HG03060 (cell line): ENCODE results near the gene CRYBA4.

Experiments used
- ATAC-seq: cut with Tn5 transposase; IDR thresholded peaks from one replicate; pipeline ENCODE4 v1.9.1; 2021; ENCODE audit warnings: low read depth, moderate number of reproducible peaks; ENCODE audit not compliant: unreplicated experiment

The CRYBA4 gene

GRCh38 chr22:26658161-26658560, 36.4 kb downstream of the CRYBA4 start:
- ATAC-seq = no peak

DNA sequence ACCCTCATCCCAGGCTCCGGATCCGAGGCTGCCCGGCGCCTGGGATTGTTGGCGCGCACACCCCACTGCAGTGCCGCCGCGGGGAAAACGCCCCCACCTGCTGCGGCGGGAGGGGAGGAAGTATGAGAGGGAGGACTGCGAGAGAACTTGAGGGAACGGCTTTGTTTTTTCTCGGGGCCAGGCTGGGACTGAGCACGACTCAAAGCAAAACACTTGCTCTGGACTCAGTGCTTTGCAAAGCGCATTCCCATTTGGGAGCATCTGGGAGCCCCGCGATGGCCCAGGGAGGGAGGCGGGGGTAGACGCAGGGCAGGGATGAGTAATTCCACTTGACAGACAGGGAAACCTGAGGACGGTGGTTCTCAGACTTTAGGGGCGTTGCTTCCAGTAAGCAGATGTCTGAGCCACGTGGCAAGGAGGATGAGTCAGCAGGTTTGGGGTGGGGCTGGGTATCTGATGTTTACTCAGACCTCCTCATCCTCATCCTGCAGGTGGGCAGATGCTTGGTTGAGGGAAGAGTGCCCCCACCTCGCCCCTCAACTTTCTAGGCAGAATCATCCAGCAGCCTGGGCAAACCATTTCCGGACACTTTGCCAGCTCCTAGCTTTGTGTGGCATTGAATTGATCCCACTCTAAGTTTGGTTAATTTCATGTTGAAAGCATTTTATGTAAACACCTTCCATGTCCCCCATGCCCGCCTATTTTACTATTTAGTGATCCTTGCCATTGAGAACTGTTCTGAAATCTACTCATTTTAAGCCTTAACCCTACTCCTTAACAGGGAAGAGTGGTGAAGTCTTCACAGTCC, 37.1 kb downstream of the CRYBA4 start:
- ATAC-seq = no peak

DNA sequence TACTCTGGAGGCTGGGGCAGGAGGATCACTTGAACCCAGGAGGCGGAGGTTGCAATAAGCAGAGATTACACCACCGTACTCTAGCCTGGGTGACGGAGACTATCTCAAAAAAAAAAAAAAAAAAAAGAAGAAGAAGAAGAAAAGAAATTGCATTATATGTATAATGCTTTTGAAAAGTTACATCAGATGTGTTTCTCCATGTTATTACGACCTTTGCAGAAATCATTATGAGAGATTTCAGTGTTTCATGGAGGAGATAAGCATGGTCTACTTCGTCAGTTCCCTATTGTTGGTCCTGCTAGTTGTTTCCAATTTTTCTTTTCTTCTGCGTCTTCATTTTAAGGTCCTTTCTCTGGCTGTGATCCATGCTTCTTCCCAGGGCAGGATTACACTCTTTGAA, 38.6 kb downstream of the CRYBA4 start:
- ATAC-seq = no peak

- no peak for ATAC-seq
Measured at GRCh38 chr22:26660961-26661578, 39.3 kb downstream of the CRYBA4 start.

DNA sequence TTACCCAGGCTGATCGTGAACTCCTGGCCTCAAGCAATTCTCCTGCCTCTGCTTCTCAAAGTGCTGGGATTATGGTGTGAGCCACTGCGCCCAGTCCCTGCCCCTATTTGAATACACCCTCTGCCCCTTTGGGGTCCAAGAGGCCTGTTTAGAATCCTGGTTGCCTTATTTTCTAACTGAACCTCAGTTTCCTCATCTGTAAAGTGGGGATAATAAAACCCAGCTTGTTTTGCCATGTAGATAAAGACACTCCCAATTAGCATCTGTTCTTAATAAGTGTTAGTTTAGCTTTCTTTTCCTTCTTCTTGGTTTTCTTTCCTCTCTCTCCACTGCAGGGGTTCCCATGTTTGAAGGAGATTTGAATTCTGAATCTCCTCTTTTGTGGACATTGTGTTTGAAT, 40.4 kb downstream of the CRYBA4 start:
- no peak for ATAC-seq

- ATAC-seq = no peak
Measured at GRCh38 chr22:26663374-26663923, 41.7 kb downstream of the CRYBA4 start.

DNA sequence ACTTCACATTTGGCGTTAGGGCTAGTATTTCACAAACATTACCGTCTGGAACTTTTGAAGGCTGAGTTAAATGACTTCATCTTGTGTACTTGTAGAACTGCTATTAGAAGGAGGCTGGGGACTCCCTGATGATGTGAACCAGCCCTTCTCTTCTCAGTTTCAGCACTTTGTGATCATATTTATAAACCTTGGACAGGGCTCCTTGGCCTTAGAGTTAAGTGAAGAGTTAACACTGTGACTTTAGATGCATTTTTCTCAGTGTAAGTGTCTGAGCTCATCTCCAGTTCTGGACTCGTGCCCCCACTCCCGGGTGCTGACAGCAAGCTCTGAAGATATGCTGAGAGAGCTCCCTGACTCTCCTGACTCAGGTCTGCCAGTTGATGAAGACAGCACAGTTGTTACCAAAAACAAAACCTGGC, 44.1 kb downstream of the CRYBA4 start:
- no peak for ATAC-seq

- ATAC-seq = no peak
Measured at GRCh38 chr22:26667140-26667539, 45.4 kb downstream of the CRYBA4 start.

DNA sequence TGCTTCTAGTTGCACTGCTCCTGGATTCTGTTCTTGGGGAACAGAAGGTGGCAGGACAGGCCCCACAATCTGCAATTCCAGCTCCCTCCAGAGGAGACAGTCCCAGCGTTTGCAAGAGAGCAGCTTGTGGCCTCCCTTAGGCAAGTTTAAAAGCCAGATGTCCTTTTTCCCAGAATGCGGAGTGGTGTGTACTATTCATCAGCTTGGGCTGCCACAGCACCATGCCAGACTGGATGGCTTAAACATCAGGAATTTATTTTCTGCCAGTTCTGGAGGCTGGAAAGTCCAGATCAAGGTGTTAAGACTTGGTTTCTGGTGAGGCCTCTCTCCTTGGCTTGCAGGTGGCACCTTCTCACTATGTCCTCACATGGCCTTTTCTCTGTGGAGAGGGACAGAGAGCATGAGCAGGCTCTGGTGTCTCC, 47.3 kb downstream of the CRYBA4 start:
- no peak for ATAC-seq

DNA sequence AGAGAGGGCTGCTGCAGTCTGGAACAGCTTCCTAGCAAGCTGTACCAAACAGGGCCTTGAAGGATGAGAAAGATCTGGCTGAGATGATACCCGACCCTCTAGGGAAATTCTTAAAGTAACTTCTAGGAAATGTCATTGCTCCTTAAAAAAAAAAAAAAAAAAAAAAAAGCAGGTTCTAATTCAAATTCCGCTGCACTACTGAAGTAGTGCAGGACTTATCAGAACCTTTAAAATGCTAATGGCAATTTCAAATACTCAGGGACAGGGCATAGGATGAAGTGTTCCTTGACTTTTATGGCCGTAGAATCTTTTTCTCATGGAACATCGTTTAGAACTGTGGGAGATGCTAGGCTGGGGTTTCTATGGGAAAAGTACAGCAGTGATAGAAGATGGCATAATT, 48.7 kb downstream of the CRYBA4 start:
- ATAC-seq = no peak

DNA sequence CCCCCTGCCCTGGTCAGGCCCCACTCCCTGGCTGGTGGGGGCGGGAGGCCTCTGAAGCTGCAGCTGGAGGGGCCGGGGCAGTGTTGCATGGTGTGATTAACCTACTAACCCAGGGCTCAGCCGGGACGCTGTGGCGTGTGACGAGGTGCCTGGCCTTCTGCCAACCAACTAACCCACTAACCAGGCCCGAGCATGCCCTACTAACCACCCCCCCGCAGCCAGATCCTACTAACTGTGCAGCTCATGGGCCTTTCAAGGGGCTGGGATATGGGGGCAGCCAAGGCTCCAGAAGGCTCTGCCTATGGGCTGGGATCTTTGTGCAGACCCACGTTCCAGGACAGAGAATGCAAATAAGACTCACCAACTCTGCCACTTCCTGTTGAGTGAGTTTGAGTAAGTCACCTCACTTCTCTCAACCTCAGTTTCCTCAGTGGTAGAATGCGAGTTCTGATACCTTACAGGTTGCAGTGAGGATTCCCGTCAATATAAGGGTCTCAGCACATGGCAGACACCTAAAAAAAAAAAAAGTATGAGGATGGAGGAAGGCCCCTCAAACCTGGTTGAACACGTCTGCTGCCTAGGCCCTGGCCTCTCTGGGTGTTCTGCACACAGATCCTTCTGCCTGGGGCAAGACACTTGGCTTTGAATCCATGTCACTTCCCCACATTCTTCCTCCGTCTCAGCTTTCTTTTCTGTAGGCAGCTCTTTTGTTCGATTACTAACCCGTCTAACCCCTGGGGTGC, 49.7 kb downstream of the CRYBA4 start:
- ATAC-seq = no peak

- ATAC-seq = no peak
Measured at GRCh38 chr22:26672060-26672471, 50.3 kb downstream of the CRYBA4 start.

GRCh38 chr22:26672590-26673468, 51.1 kb downstream of the CRYBA4 start:
- ATAC-seq = peak; percentile 47

DNA sequence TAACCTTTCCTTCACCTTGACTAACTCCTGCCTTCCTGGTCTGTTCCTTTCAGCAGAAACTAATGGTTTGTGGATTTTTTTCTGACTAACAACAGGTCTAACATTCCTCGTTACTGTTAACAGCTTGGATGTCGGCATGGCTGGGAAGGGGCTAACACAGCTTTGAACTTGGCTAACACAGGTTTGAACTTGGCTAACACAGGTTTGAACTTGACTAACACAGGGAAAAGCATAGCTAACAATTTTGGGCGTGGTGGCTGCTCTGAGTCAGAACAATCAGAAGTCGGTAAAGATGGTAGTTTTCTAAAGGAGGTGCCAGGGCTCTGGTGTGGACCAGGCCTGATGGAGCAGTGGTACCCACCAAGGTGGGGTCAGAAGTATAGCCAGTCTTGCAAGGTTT, 51.7 kb downstream of the CRYBA4 start:
- no peak for ATAC-seq

- ATAC-seq = no peak
Measured at GRCh38 chr22:26674211-26675190, 52.7 kb downstream of the CRYBA4 start.

- no peak for ATAC-seq
Measured at GRCh38 chr22:26675687-26676268, 54.0 kb downstream of the CRYBA4 start.

- no peak for ATAC-seq
Measured at GRCh38 chr22:26677217-26677616, 55.5 kb downstream of the CRYBA4 start.

DNA sequence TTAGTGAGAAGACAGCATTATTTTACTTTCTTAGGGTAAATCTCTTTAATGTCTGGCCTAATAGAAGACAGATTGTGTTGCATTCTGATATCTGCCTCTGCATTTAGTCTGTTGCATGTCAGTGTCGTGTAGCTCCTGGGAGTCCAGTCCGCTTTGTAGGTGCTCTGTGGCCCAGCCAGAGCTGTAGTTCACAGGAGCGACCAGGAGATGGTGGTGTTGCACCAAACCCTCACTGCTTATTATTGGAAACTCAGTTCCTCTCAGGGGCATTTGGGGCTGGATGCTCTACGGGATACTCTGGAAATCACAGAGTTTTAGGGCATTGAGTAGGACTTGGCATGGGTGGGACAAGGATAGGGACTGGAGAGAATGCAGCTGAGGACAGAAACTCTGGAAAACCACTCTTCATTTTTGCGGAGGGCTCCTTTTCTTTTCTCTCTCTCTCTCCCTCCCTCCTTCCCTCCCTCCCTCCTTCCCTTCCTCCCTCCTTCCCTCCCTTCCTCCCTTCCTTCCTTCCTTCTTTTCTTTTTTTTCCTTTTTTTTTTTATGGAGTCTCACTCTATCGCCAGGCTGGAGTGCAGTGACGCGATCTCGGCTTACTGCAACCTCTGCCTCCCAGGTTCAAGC, 57.4 kb downstream of the CRYBA4 start:
- ATAC-seq = no peak
